IMR-90 (cell line): ENCODE data around the gene NLGN2.

Source experiments
- MAFK ChIP-seq: IDR thresholded peaks from 2 replicates; pipeline ENCODE4 v1.6.1; 2012; ENCODE audit warnings: low read depth, low read length, improper control_type of control experiment
- MAZ ChIP-seq: IDR thresholded peaks from 2 replicates; pipeline ENCODE4 v1.6.1; 2012; ENCODE audit warnings: low read depth, mild to moderate bottlenecking, low read length, improper control_type of control experiment, moderate library complexity, borderline replicate concordance
- POLR2A ChIP-seq: IDR thresholded peaks from 2 replicates; pipeline ENCODE4 v1.6.1; 2012; ENCODE audit warnings: mild to moderate bottlenecking, low read depth, low read length
- RAD21 ChIP-seq: IDR thresholded peaks from 2 replicates; pipeline ENCODE4 v1.6.1; 2012; ENCODE audit warnings: low read length, improper control_type of control experiment
- RCOR1 ChIP-seq: IDR thresholded peaks from 2 replicates; pipeline ENCODE4 v1.6.1; 2012; ENCODE audit warnings: mild to moderate bottlenecking, low read length, improper control_type of control experiment; ENCODE audit not compliant: insufficient replicate concordance
- RFX5 ChIP-seq: IDR thresholded peaks from 2 replicates; pipeline ENCODE4 v1.8.0; 2012; ENCODE audit warnings: low read depth, mild to moderate bottlenecking, low read length, moderate library complexity
- TF ChIP-seq, protein P1 (sequence below): conservative IDR thresholded peaks from 2 replicates; pipeline ENCODE4 v1.5.1; 2012; ENCODE audit warnings: mild to moderate bottlenecking, low read depth, low read length, improper control_type of control experiment
- TF ChIP-seq, protein P2 (sequence below): fragments of 150-350 bp; IDR thresholded peaks from 2 replicates; pipeline ENCODE4 v1.6.1; 2016; ENCODE audit warnings: low read depth, mild to moderate bottlenecking, low read length, moderate library complexity, borderline replicate concordance

DNA sequence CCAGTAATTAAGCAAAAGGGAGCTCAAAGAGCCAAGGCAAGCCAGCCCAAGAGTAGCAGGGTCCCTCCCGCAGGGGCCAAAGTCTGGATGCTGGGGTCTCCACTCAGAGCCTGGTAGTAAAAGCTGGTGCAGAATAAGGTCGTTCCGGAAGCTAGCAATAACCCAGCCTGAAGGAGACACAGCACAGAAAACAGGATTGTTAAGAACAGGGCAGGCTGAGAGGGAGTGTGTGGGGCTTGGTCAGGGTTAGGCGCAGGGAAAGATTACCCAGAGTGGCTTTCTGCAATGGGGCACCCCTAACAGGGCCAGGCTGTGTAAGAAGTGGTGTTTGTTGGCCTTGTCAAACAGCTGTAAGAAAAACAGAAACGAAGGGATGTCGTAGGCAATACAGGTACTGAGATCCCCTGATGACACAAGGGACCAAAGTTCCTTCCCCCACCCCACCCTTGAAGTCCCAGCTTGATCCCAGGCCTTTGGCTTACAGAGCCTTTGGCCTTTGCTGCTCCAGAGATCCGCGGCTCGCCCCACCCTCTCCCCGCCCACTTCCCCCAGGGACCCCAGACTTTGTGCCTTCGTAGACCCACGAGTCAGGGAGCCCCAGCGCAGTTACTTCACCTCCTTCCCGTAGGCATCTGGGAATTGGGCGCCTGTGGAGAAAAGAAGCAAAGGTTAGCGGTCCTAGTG is 4.5 kb upstream of the NLGN2 start:
- TF ChIP-seq POLR2A, result no peak
- TF ChIP-seq, protein P1, sequence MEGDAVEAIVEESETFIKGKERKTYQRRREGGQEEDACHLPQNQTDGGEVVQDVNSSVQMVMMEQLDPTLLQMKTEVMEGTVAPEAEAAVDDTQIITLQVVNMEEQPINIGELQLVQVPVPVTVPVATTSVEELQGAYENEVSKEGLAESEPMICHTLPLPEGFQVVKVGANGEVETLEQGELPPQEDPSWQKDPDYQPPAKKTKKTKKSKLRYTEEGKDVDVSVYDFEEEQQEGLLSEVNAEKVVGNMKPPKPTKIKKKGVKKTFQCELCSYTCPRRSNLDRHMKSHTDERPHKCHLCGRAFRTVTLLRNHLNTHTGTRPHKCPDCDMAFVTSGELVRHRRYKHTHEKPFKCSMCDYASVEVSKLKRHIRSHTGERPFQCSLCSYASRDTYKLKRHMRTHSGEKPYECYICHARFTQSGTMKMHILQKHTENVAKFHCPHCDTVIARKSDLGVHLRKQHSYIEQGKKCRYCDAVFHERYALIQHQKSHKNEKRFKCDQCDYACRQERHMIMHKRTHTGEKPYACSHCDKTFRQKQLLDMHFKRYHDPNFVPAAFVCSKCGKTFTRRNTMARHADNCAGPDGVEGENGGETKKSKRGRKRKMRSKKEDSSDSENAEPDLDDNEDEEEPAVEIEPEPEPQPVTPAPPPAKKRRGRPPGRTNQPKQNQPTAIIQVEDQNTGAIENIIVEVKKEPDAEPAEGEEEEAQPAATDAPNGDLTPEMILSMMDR, result no peak
- no peak for TF ChIP-seq RAD21
- TF ChIP-seq, protein P2, sequence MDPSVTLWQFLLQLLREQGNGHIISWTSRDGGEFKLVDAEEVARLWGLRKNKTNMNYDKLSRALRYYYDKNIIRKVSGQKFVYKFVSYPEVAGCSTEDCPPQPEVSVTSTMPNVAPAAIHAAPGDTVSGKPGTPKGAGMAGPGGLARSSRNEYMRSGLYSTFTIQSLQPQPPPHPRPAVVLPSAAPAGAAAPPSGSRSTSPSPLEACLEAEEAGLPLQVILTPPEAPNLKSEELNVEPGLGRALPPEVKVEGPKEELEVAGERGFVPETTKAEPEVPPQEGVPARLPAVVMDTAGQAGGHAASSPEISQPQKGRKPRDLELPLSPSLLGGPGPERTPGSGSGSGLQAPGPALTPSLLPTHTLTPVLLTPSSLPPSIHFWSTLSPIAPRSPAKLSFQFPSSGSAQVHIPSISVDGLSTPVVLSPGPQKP, result no peak
- no peak for TF ChIP-seq MAZ
- TF ChIP-seq MAFK, result no peak
- no peak for TF ChIP-seq RCOR1
- TF ChIP-seq RFX5, result no peak
